IMR-90 (cell line): ENCODE measurements around the gene COL19A1.

Source experiments
- CTCF ChIP-seq: conservative IDR thresholded peaks from 2 replicates; pipeline ENCODE4 v1.5.1; 2012; ENCODE audit warnings: mild to moderate bottlenecking, low read depth, low read length, improper control_type of control experiment
- RFX5 ChIP-seq: IDR thresholded peaks from 2 replicates; pipeline ENCODE4 v1.8.0; 2012; ENCODE audit warnings: low read depth, mild to moderate bottlenecking, low read length, moderate library complexity

- TF ChIP-seq CTCF = no peak
- no peak for TF ChIP-seq RFX5
Observed at GRCh38 chr6:70252604-70253003, 386.2 kb downstream of the COL19A1 start.
